Activated T-cell treated with anti-CD3 and anti-CD28 coated beads, Interleukin-2, amount 50 U/mL, for 72 hours (primary cell): ENCODE measurements around the gene PTPN1. TPM values are rescaled to one million over a fixed set of nuclear protein-coding genes. Genes with fewer than 3 reads are reported as not detected.
"Not testable (repeated sequence)": the region's sequence is repeated elsewhere in the genome, so short reads cannot be mapped to it uniquely, and the experiment has no call there.

Source experiments
- ATAC-seq, 2 donors: fragments of 150-1000 bp; cut with Tn5 transposase; replicated peaks in 1 of 2; 2 replicates each; pipeline ENCODE4 v1.10.0; 2021; ENCODE audit warnings: moderate library complexity in 2 of 2, mild to moderate bottlenecking in 1 of 2
- DNase-seq, 2 donors: peaks; one replicate each; pipeline ENCODE4 v3.0.0; 2021 to 2022; ENCODE audit warnings: mixed read lengths in 1 of 2
- H3K27ac Mint-ChIP-seq: one replicate; pipeline ENCODE4 v1.8.0; 2022; ENCODE audit warnings: mild to moderate bottlenecking, moderate library complexity, mixed read lengths
- H3K27me3 Mint-ChIP-seq: one replicate; pipeline ENCODE4 v1.8.0; 2022; ENCODE audit warnings: low read depth, mixed read lengths
- H3K36me3 Mint-ChIP-seq, 2 donors: one replicate each; pipeline ENCODE4 v1.8.0; 2022; ENCODE audit warnings: mixed read lengths in 2 of 2, mild to moderate bottlenecking in 1 of 2; ENCODE audit not compliant: insufficient read depth in 2 of 2
- H3K4me1 Mint-ChIP-seq: one replicate; pipeline ENCODE4 v1.8.0; 2022; ENCODE audit warnings: low read depth, mixed read lengths
- H3K4me3 Mint-ChIP-seq, 2 donors: one replicate each; pipeline ENCODE4 v1.8.0; 2022; ENCODE audit warnings: mild to moderate bottlenecking in 2 of 2, mixed read lengths in 2 of 2, moderate library complexity in 2 of 2
- H3K9me3 Mint-ChIP-seq, 2 donors: one replicate each; pipeline ENCODE4 v1.8.0; 2022; ENCODE audit warnings: mixed read lengths in 2 of 2
- total RNA-seq, 2 donors: library from RNA; stranded (reverse); gene quantifications; one replicate each; pipeline ENCODE4 v1.2.3, GENCODE V29; 2022

PTPN1 gene
- total RNA-seq, 2 donors from 2014 or later: 138 TPM

- H3K36me3 Mint-ChIP-seq: no peaks in the 10 kb centered on the region
- no peak overlapping the region for H3K4me3 Mint-ChIP-seq
- H3K27me3 Mint-ChIP-seq: no peaks in the 10 kb centered on the region
- no peak overlapping the region for H3K27ac Mint-ChIP-seq
- no peaks in the 10 kb centered on the region for H3K4me1 Mint-ChIP-seq
- no peaks in the 10 kb centered on the region for H3K9me3 Mint-ChIP-seq
- no peak for ATAC-seq
- no peak for DNase-seq
Observed at GRCh38 chr20:50607436-50607835, 97.3 kb downstream of the PTPN1 start.

GRCh38 chr20:50607850-50608749 lies 97.9 kb downstream of the PTPN1 start:
- no peaks in the 10 kb centered on the region for H3K4me1 Mint-ChIP-seq
- no peaks in the 10 kb centered on the region for H3K36me3 Mint-ChIP-seq
- ATAC-seq (no peak), DNase-seq (no peak)
- H3K27me3 Mint-ChIP-seq: no peaks in the 10 kb centered on the region
- no peak overlapping the region for H3K4me3 Mint-ChIP-seq
- no peaks in the 10 kb centered on the region for H3K9me3 Mint-ChIP-seq
- H3K27ac Mint-ChIP-seq: no peak overlapping the region

GRCh38 chr20:50608750-50609104 lies 98.5 kb downstream of the PTPN1 start:
- Mint-ChIP-seq H3K4me3 (no peak overlapping the region), H3K27me3 (no peaks in the 10 kb centered on the region), H3K36me3 (no peaks in the 10 kb centered on the region), H3K4me1 (no peaks in the 10 kb centered on the region), H3K9me3 (no peaks in the 10 kb centered on the region), H3K27ac (no peak overlapping the region)
- DNase-seq (no peak), ATAC-seq (no peak)

GRCh38 chr20:50609438-50609989 lies 99.3 kb downstream of the PTPN1 start:
- Mint-ChIP-seq H3K4me3 (no peak overlapping the region), H3K9me3 (no peaks in the 10 kb centered on the region), H3K27me3 (no peaks in the 10 kb centered on the region), H3K36me3 (no peaks in the 10 kb centered on the region), H3K27ac (no peak overlapping the region), H3K4me1 (no peaks in the 10 kb centered on the region)
- ATAC-seq (no peak), DNase-seq (no peak)

DNA sequence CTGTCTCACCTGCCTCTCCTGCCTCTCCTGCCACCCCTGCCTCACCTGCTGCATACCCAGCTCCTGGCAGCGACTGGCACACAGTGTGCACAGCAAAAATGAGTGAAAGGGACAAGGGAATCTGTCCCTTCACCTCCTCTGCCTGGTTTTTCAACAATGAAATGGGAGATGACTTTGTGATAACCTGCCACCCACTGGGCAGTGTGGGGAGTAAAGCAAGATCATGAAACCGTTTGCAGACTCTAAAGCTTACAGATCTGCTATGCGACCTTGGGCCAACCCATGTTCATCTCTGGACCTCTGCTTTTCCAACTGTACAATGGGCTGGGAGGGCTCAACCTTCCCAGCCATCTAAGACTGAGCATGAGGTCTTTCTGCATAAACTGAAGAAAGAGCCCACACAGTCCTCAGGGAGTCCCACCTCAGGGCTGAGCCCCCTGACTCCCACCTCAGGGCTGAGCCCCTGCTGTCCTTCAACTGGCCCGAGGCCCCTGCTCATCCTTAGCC lies 100.1 kb downstream of the PTPN1 start:
- DNase-seq: no peak
- ATAC-seq: no peak
- Mint-ChIP-seq H3K4me3 (no peak overlapping the region), H3K4me1 (no peaks in the 10 kb centered on the region), H3K27ac (no peak overlapping the region), H3K27me3 (no peaks in the 10 kb centered on the region), H3K36me3 (no peaks in the 10 kb centered on the region), H3K9me3 (no peaks in the 10 kb centered on the region)

- Mint-ChIP-seq H3K4me3 (no peak overlapping the region), H3K4me1 (no peaks in the 10 kb centered on the region), H3K27me3 (no peaks in the 10 kb centered on the region), H3K27ac (no peak overlapping the region), H3K36me3 (no peaks in the 10 kb centered on the region), H3K9me3 (no peaks in the 10 kb centered on the region)
- ATAC-seq (no peak), DNase-seq (no peak)
Observed at GRCh38 chr20:50611128-50611810, 101.1 kb downstream of the PTPN1 start.

DNA sequence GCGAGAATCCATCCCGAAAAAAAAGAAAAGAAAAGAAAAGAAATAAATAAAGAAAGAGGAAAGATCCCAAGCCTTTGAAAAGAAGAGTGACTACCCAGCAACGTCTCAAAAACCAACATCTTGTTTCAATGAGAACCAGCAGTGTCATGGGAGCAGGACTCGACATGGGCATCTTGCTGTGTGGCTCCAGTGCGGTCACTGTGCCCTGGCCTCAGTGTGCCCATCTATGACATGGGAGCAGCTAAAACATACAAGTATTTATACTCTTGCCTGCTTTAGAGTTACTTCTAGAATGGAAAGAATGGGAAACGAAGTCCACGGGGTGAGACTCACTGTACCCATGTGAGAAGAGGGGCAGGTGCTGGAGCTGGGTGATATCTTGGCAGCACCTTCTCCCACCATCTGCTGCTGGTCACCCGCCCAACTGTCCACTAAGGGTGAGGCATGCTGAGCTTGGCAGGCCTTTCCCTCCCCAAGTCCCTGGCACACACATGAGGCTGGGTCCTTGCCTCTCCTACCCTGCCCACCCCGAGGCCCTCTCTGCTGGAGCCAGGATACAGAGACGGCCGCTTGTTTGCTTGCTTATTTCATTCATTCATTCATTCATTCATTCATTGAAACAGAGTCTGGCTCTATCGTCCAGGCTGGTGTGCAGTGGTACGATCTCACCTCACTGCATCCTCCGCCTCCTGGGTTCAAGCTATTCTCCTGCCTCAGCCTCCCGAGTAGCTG lies 103.4 kb downstream of the PTPN1 start:
- no peaks in the 10 kb centered on the region for H3K27me3 Mint-ChIP-seq
- ATAC-seq: no peak
- H3K36me3 Mint-ChIP-seq: no peaks in the 10 kb centered on the region
- no peak overlapping the region for H3K4me3 Mint-ChIP-seq
- no peak for DNase-seq
- H3K9me3 Mint-ChIP-seq: no peaks in the 10 kb centered on the region
- no peak overlapping the region for H3K27ac Mint-ChIP-seq
- H3K4me1 Mint-ChIP-seq: no peaks in the 10 kb centered on the region

- Mint-ChIP-seq H3K27me3 (no peaks in the 10 kb centered on the region), H3K27ac (no peak overlapping the region), H3K4me3 (no peak overlapping the region), H3K4me1 (no peaks in the 10 kb centered on the region), H3K9me3 (no peaks in the 10 kb centered on the region), H3K36me3 (no peaks in the 10 kb centered on the region)
- DNase-seq (no peak), ATAC-seq (no peak)
Observed at GRCh38 chr20:50615407-50615806, 105.2 kb downstream of the PTPN1 start.

DNA sequence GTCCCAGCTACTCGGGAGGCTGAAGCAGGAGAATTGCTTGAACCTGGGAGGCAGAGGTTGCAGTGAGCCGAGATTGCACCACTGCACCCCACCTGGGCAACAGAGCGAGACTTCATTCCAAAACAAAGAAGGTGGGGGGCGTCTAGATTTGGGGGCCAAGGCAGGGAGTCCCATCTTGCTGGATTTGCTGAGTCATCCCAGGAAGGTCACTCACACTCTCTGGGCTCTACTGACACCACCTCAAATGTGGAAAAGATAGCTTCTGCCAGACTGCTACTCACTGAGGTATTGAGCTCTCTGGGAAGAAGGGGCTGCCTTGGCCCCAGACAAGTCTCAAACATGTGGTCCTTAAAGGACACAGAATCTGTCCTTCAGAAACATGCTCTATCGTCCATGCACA lies 106.8 kb downstream of the PTPN1 start:
- H3K4me1 Mint-ChIP-seq: no peaks in the 10 kb centered on the region
- H3K36me3 Mint-ChIP-seq: peaks cover 4 to 5% of the 10 kb centered on the region in 2 donors
- no peak overlapping the region for H3K4me3 Mint-ChIP-seq
- ATAC-seq (no peak), DNase-seq (no peak)
- H3K27me3 Mint-ChIP-seq: no peaks in the 10 kb centered on the region
- H3K9me3 Mint-ChIP-seq: peaks cover 0 to 8% of the 10 kb centered on the region in 2 donors
- no peak overlapping the region for H3K27ac Mint-ChIP-seq

- Mint-ChIP-seq H3K27ac (no peak overlapping the region), H3K4me1 (no peaks in the 10 kb centered on the region), H3K9me3 (peaks cover 0 to 8% of the 10 kb centered on the region in 2 donors), H3K4me3 (no peak overlapping the region), H3K27me3 (no peaks in the 10 kb centered on the region), H3K36me3 (peaks cover 4 to 5% of the 10 kb centered on the region in 2 donors)
- DNase-seq (no peak), ATAC-seq (no peak)
Observed at GRCh38 chr20:50618537-50618936, 108.4 kb downstream of the PTPN1 start.

DNA sequence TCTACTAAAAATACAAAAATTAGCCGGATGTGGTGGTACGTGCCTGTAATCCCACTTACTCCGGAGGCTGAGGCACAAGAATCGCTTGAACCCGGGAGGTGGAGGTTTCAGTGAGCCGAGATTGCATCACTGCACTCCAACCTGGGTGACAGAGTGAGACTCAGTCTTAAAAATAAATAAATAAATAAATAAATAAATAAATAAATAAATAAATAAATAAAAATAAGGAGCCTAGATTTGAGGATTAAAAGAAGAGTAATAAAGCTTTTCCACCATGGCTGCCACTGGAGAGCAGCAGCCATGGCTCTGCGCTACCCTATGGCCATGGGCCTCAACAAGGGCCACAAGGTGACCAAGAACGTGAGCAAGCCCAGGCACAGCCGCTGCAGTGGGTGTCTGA lies 110.3 kb downstream of the PTPN1 start:
- not testable (repeated sequence) for H3K4me3 Mint-ChIP-seq, H3K9me3 Mint-ChIP-seq, H3K4me1 Mint-ChIP-seq, H3K27me3 Mint-ChIP-seq, H3K27ac Mint-ChIP-seq, H3K36me3 Mint-ChIP-seq, DNase-seq, ATAC-seq

- Mint-ChIP-seq H3K4me3 (no peak overlapping the region), H3K36me3 (peaks cover 4 to 5% of the 10 kb centered on the region in 2 donors), H3K4me1 (no peaks in the 10 kb centered on the region), H3K27ac (no peak overlapping the region), H3K27me3 (no peaks in the 10 kb centered on the region), H3K9me3 (peaks cover 0 to 8% of the 10 kb centered on the region in 2 donors)
- DNase-seq (no peak), ATAC-seq (no peak)
Observed at GRCh38 chr20:50621068-50621665, 111.0 kb downstream of the PTPN1 start.
